Tibial artery (tissue), 4 donors: ENCODE measurements around the gene SLC24A3.
A peak's percentile ranks its signal among the peaks of the same experiment; 100 is the strongest.

Source experiments
- DNase-seq, 2 donors: peaks; one replicate each; pipeline ENCODE4 v3.0.0-alpha.2; 2019
- H3K27ac ChIP-seq, 2 donors: fragments of 200-600 bp; sonication (generic) in 1 of 2; 1 replicate in 1 of 2; 2 replicates in 1 of 2; pipeline ENCODE4 v1.5.1; 2018 to 2019; ENCODE audit warnings: mild to moderate bottlenecking in 1 of 2
- H3K27me3 ChIP-seq, 2 donors: fragments of 200-600 bp; sonication (generic) in 1 of 2; one replicate each; pipeline versions ENCODE4 v1.5.1 to v1.6.0; 2016 to 2019
- H3K36me3 ChIP-seq, 3 donors: fragments of 200-600 bp; sonication (generic) in 2 of 3; one replicate each; pipeline ENCODE4 v1.5.1; 2016 to 2019; ENCODE audit warnings: mild to moderate bottlenecking in 2 of 3
- H3K4me1 ChIP-seq, 4 donors: fragments of 200-600 bp; sonication (generic) in 2 of 4; 1 replicate in 3 of 4; 2 replicates in 1 of 4; pipeline ENCODE4 v1.5.1; 2016 to 2019
- H3K4me3 ChIP-seq, 2 donors: fragments of 200-600 bp; sonication (generic) in 1 of 2; 1 replicate in 1 of 2; 2 replicates in 1 of 2; pipeline ENCODE4 v1.5.1; 2018 to 2019; ENCODE audit warnings: mild to moderate bottlenecking in 2 of 2
- H3K9me3 ChIP-seq, 3 donors: fragments of 200-600 bp; sonication (generic) in 1 of 3; one replicate each; pipeline ENCODE4 v1.5.1; 2016 to 2019
- intact Hi-C: fragments of 100-400 bp; cut with DNase I; formaldehyde crosslinking; loops from one replicate; pipeline ENCODE4 v1.15.0; 2023; ENCODE audit warnings: low total_unique reads
- TF ChIP-seq, protein P1 (sequence below), 2 experiments: fragments of 200-600 bp in 1 of 2; fragments of 450-650 bp in 1 of 2; IDR thresholded peaks; one replicate each; pipeline ENCODE4 v1.5.1; 2017 to 2019; ENCODE audit warnings: antibody characterized with exemption in 2 of 2, mild to moderate bottlenecking in 1 of 2, moderate library complexity in 1 of 2

Gene SLC24A3

DNA sequence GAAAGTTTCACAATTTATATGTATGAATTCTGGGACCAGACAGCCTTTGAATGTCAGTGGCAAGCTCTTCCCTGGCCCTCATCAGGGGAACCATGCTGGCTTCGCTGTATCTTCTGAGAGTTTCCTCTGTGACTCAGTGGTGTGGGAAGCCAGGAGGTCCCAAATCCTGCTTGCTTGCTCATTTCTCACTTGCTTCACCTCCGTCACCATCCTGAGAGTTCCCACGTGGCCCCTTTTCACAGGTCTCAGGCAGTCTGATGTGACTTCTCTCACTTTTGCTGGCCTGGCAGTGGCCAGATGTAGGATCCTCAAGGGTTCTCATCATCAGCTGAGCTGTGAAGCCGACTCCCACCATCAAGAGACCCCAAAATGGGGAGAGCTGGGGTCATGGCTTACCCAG is 517.2 kb downstream of the SLC24A3 start:
- DNase-seq, result no peak
- H3K9me3 ChIP-seq, result no peaks in the 10 kb centered on the region
- no peak overlapping the region for H3K27ac ChIP-seq
- no peak overlapping the region for H3K4me3 ChIP-seq
- TF ChIP-seq, protein P1, sequence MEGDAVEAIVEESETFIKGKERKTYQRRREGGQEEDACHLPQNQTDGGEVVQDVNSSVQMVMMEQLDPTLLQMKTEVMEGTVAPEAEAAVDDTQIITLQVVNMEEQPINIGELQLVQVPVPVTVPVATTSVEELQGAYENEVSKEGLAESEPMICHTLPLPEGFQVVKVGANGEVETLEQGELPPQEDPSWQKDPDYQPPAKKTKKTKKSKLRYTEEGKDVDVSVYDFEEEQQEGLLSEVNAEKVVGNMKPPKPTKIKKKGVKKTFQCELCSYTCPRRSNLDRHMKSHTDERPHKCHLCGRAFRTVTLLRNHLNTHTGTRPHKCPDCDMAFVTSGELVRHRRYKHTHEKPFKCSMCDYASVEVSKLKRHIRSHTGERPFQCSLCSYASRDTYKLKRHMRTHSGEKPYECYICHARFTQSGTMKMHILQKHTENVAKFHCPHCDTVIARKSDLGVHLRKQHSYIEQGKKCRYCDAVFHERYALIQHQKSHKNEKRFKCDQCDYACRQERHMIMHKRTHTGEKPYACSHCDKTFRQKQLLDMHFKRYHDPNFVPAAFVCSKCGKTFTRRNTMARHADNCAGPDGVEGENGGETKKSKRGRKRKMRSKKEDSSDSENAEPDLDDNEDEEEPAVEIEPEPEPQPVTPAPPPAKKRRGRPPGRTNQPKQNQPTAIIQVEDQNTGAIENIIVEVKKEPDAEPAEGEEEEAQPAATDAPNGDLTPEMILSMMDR (IDR thresholded peaks at IDR 0.05), result no peak
- intact Hi-C loops, result no loop called here
- no peaks in the 10 kb centered on the region for H3K27me3 ChIP-seq
- peaks cover 0 to 13% (median 2%) of the 10 kb centered on the region in 4 donors for H3K4me1 ChIP-seq
- no peaks in the 10 kb centered on the region for H3K36me3 ChIP-seq

DNA sequence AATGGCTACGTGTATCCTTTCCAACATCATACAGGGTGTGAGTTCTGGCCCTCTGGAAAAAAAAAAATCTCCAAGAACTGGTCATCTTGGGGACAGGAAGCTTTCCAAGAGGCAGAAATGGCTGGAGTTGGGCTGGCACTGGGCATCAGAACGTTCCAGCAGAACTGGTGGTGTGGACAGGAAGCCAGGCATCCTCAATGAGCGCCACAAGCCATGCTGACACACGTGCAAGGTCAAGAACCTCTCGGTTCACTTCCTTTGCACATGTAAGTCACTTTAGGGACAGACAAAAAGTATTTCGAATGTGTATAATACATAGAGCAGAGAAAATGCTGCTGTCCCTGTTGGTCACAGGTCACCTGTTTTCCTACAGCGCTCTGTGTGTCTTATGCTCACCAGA is 518.3 kb downstream of the SLC24A3 start:
- no peak overlapping the region for H3K4me3 ChIP-seq
- no peaks in the 10 kb centered on the region for H3K36me3 ChIP-seq
- H3K4me1 ChIP-seq, result peaks cover 3 to 20% (median 10%) of the 10 kb centered on the region in 4 donors
- H3K9me3 ChIP-seq, result no peaks in the 10 kb centered on the region
- H3K27me3 ChIP-seq, result no peaks in the 10 kb centered on the region
- intact Hi-C loops, result no loop called here
- no peak for DNase-seq
- H3K27ac ChIP-seq, result no peak overlapping the region
- TF ChIP-seq, protein P1 (IDR thresholded peaks at IDR 0.05), result no peak

DNA sequence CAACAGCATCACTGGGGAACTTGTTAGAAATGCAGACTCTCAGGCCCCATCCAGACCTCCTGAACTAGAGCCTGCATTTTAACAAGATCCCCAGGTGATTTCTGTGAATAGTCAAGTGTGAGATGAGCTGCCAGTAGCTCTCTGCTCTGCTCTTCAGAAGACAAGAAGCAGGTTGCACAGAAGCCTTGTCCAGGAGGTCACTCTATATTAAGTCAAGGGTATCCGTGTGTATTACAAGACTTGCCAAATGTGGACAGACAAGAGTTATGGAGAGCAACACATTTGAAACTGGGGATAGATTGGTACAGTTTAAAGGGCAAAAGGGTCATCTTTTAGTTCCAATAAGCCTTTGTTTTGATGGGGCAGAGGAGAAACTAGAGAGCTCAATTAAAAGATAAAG is 522.4 kb downstream of the SLC24A3 start:
- Histone ChIP-seq H3K4me1 (peaks cover 3 to 16% (median 11%) of the 10 kb centered on the region in 4 donors), H3K36me3 (no peaks in the 10 kb centered on the region), H3K4me3 (no peak overlapping the region), H3K27ac (peak overlapping the region; percentile 28 to 37), H3K9me3 (no peaks in the 10 kb centered on the region), H3K27me3 (no peaks in the 10 kb centered on the region)
- TF ChIP-seq, protein P1 (IDR thresholded peaks at IDR 0.05), result no peak
- DNase-seq, result no peak
- intact Hi-C loops, result no loop called here

DNA sequence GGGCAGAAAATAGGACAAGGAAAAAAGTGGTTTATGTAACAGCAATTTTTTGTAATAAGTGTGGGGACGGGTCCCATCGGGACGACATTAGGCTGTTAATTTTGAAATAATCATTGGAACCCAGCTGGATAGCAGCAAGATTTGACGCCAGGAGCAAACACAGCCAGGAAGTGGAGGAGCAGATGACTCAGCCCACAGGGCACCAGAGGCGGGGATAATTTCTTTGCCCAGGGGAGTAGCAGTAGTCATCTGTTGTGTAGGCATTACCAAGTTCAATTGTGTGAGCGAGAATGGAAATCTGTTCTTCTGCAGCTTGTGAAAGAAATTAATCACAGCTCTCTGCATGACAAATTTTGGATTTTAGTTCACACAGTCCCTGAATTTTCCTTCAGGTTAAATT is 523.0 kb downstream of the SLC24A3 start:
- H3K27me3 ChIP-seq, result no peaks in the 10 kb centered on the region
- peak overlapping the region; percentile 28 to 37 for H3K27ac ChIP-seq
- H3K4me1 ChIP-seq, result peaks cover 3 to 16% (median 11%) of the 10 kb centered on the region in 4 donors
- H3K36me3 ChIP-seq, result no peaks in the 10 kb centered on the region
- intact Hi-C loops, result no loop called here
- H3K9me3 ChIP-seq, result no peaks in the 10 kb centered on the region
- H3K4me3 ChIP-seq, result no peak overlapping the region
- TF ChIP-seq, protein P1 (IDR thresholded peaks at IDR 0.05), result no peak
- peak; percentile 89 to 92 for DNase-seq

DNA sequence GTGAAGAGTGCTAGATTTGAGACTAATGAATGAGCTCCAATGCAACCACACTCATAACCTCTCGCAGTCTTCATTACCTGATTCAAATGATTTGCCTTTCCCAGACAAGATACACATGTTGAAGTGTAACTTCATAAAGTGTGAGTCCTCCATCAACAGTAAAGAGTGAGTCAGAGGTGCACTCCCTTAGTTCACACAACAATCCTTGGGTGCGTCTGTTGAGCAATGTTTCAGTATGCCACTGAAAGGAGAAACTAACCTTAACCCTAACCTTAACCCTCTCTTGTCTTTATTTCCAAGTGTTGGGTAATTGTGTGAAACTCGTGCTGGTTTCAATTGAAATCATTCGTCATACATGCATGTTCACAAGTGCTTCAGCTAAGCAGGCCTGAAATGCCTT is 524.6 kb downstream of the SLC24A3 start:
- intact Hi-C loops, result no loop called here
- H3K4me3 ChIP-seq, result no peak overlapping the region
- H3K27ac ChIP-seq, result no peak overlapping the region
- no peaks in the 10 kb centered on the region for H3K27me3 ChIP-seq
- no peaks in the 10 kb centered on the region for H3K9me3 ChIP-seq
- DNase-seq, result no peak
- TF ChIP-seq, protein P1 (IDR thresholded peaks at IDR 0.05), result no peak
- no peaks in the 10 kb centered on the region for H3K36me3 ChIP-seq
- H3K4me1 ChIP-seq, result peaks cover 3 to 16% (median 11%) of the 10 kb centered on the region in 4 donors

DNA sequence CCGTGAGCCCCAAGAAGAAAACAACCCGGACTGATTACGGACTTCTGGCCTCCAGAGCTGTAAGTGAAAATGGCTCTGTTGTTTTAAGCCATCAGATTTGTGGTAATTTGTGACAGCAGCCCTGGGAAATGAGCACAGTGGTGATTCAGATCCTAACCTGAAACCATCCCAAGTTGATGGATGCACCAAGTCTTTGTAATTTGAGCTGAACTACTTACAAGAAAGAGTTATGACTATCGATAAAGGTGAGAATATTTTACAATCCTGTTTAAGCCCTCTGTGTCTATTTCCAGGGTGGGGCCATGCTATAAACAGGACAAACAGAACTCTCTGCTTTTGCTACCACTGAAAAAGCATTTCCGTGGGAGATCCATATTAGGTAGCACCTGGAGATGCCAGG is 526.5 kb downstream of the SLC24A3 start:
- H3K27me3 ChIP-seq, result peaks cover 0 to 7% of the 10 kb centered on the region in 2 donors

More for the DNA sequence above, 526.5 kb downstream of the SLC24A3 start:
- no peak overlapping the region for H3K4me3 ChIP-seq
- intact Hi-C loops, result no loop called here
- DNase-seq, result no peak
- peaks cover 3 to 16% (median 11%) of the 10 kb centered on the region in 4 donors for H3K4me1 ChIP-seq
- H3K27ac ChIP-seq, result no peak overlapping the region
- no peaks in the 10 kb centered on the region for H3K36me3 ChIP-seq
- TF ChIP-seq, protein P1 (IDR thresholded peaks at IDR 0.05), result no peak
- no peaks in the 10 kb centered on the region for H3K9me3 ChIP-seq
